OCI-LY7 (cell line): ENCODE results near the gene CATSPERE. TPM values are rescaled to one million over a fixed set of nuclear protein-coding genes. Genes with fewer than 3 reads are reported as not detected.

Experiments used
- BruUV-seq: library from RNA; stranded (reverse); fragments of 400-500 nt; replicated peaks from 2 replicates; lab custom pipeline; 2021; lab: Mats Ljungman, UMichigan
- CTCF ChIA-PET: fragments of 300-600 bp; sonication (Branson Sonifier 250); formaldehyde crosslinking; loops from one replicate; lab custom pipeline; 2022; ENCODE audit warnings: antibody characterized with exemption; ENCODE audit not compliant: unreplicated experiment; lab: Charles Lee
- POLR2A ChIA-PET: fragments of 300-600 bp; sonication (Branson Sonifier 250); formaldehyde crosslinking; loops from one replicate; lab custom pipeline; 2022; ENCODE audit warnings: antibody characterized with exemption; lab: Charles Lee
- DNase-seq: peaks from one replicate; pipeline ENCODE4 v3.0.0-alpha.2; 2015; ENCODE audit warnings: low spot score
- H2AFZ ChIP-seq: fragments of 200-600 bp; sonication (generic), shearing (Covaris generic); 2 replicates; pipeline ENCODE4 v1.6.1; 2014; ENCODE audit warnings: mild to moderate bottlenecking, antibody characterized with exemption, low read length, moderate library complexity
- H3K27ac ChIP-seq: fragments of 200-600 bp; sonication (generic); 2 replicates; pipeline ENCODE4 v1.5.1; 2014; ENCODE audit warnings: mixed run types, low read depth, mild to moderate bottlenecking, moderate library complexity, low read length, inconsistent platforms; ENCODE audit not compliant: poor library complexity, severe bottlenecking
- H3K36me3 ChIP-seq: fragments of 200-600 bp; sonication (generic); 2 replicates; pipeline ENCODE4 v1.6.1; 2014; ENCODE audit warnings: mild to moderate bottlenecking, antibody characterized with exemption, low read length, moderate library complexity, mixed read lengths; ENCODE audit not compliant: insufficient read depth
- H3K4me1 ChIP-seq: fragments of 200-600 bp; sonication (generic); 2 replicates; pipeline ENCODE4 v1.5.1; 2014; ENCODE audit warnings: mild to moderate bottlenecking, low read length; ENCODE audit not compliant: insufficient read depth, poor library complexity, severe bottlenecking
- H3K4me2 ChIP-seq: fragments of 200-600 bp; sonication (generic); 2 replicates; pipeline ENCODE4 v1.6.1; 2014; ENCODE audit warnings: mild to moderate bottlenecking, low read length
- H3K4me3 ChIP-seq: fragments of 200-600 bp; sonication (generic); 2 replicates; pipeline ENCODE4 v1.5.1; 2014; ENCODE audit warnings: mild to moderate bottlenecking, low read depth, low read length; ENCODE audit not compliant: poor library complexity, severe bottlenecking
- H3K79me2 ChIP-seq: fragments of 200-600 bp; sonication (generic); 2 replicates; pipeline ENCODE4 v1.6.1; 2016; ENCODE audit warnings: low read depth, mild to moderate bottlenecking, low read length, moderate library complexity, mixed read lengths; ENCODE audit not compliant: insufficient read depth
- H3K9me2 ChIP-seq: fragments of 200-600 bp; sonication (generic); 2 replicates; pipeline ENCODE4 v1.6.1; 2016; ENCODE audit warnings: mild to moderate bottlenecking, low read length, mixed read lengths; ENCODE audit not compliant: insufficient read depth
- H3K9me3 ChIP-seq: fragments of 200-600 bp; sonication (generic); 2 replicates; pipeline ENCODE4 v1.6.1; 2014; ENCODE audit warnings: mild to moderate bottlenecking, mixed run types, low read length, mixed read lengths
- H4K20me1 ChIP-seq: fragments of 200-600 bp; sonication (generic); 2 replicates; pipeline ENCODE4 v1.6.1; 2014; ENCODE audit warnings: mild to moderate bottlenecking, antibody characterized with exemption, low read length, moderate library complexity, mixed read lengths; ENCODE audit not compliant: insufficient read depth
- CTCF ChIP-seq: fragments of 200-600 bp; sonication (generic); conservative IDR thresholded peaks from 2 replicates; pipeline ENCODE4 v1.5.1; 2014; ENCODE audit warnings: mild to moderate bottlenecking, antibody characterized with exemption, low read length, moderate library complexity, mixed read lengths
- EZH2phosphoT487 ChIP-seq: fragments of 200-600 bp; sonication (generic); IDR thresholded peaks from 2 replicates; pipeline ENCODE4 v1.6.1; 2018; ENCODE audit warnings: low read depth, borderline replicate concordance, mild to moderate bottlenecking, mixed run types, antibody characterized with exemption, low read length, moderate library complexity, mixed read lengths
- intact Hi-C: fragments of 100-400 bp; cut with micrococcal nuclease; formaldehyde crosslinking; loops from one replicate; pipeline ENCODE4 v1.10.0; 2022; ENCODE audit not compliant: unreplicated experiment
- total RNA-seq, 2 experiments: library from RNA; depleted of rRNA in 1 of 2; stranded (reverse); fragments of >200 nt in 1 of 2; shearing (Covaris generic) in 1 of 2; gene quantifications; 2 replicates each; pipeline ENCODE4 v1.2.3, GENCODE V29; 2014 to 2022

The CATSPERE gene
- total RNA-seq, 2 experiments from 2014 or later, result 0.41 to 1.1 TPM

- H3K36me3 ChIP-seq, result no peaks in the 10 kb centered on the region
- no peak overlapping the region for H2AFZ ChIP-seq
- ChIA-PET CTCF (interaction anchor here (1.1 to 1.9 kb wide), 2 partner anchors 194 to 198 kb away, joined by 5 to 8 read pairs; no protein-coding TSS in a partner anchor), POLR2A (interaction anchor here (0.6 to 2.4 kb wide), 7 partner anchors 9 to 198 kb away, joined by 3 to 8 read pairs (median 4); no protein-coding TSS in a partner anchor)
- no peak for TF ChIP-seq EZH2phosphoT487
- peak; percentile 98 for TF ChIP-seq CTCF
- no peak overlapping the region for H3K27ac ChIP-seq
- no peaks in the 10 kb centered on the region for H3K79me2 ChIP-seq
- peak; percentile 62 for DNase-seq
- no peak overlapping the region for H3K4me2 ChIP-seq
- no peaks in the 10 kb centered on the region for H3K9me2 ChIP-seq
- no peaks in the 10 kb centered on the region for H3K4me1 ChIP-seq
- H4K20me1 ChIP-seq, result no peaks in the 10 kb centered on the region
- no TSS peak for BruUV-seq
- H3K9me3 ChIP-seq, result no peaks in the 10 kb centered on the region
- intact Hi-C loops, result loop anchor here (1.0 to 2.0 kb wide), 2 partner anchors 194 to 439 kb away; no protein-coding TSS in a partner anchor
- no peak overlapping the region for H3K4me3 ChIP-seq
These were observed 142.4 kb downstream of the CATSPERE start for GRCh38 chr1:244603498-244603897.

- Histone ChIP-seq H3K9me2 (no peaks in the 10 kb centered on the region), H2AFZ (no peak overlapping the region), H3K4me1 (no peaks in the 10 kb centered on the region), H4K20me1 (no peaks in the 10 kb centered on the region), H3K4me3 (no peak overlapping the region), H3K4me2 (no peak overlapping the region), H3K9me3 (no peaks in the 10 kb centered on the region), H3K79me2 (no peaks in the 10 kb centered on the region), H3K27ac (no peak overlapping the region), H3K36me3 (no peaks in the 10 kb centered on the region)
- BruUV-seq, result no TSS peak
- TF ChIP-seq EZH2phosphoT487 (no peak), CTCF (no peak)
- POLR2A ChIA-PET, result interaction anchor here (1.2 kb wide), 1 partner anchor 440 kb away, joined by 3 read pairs; no protein-coding TSS in a partner anchor
- CTCF ChIA-PET, result interaction anchor here (0.8 kb wide), 1 partner anchor 191 kb away, joined by 3 read pairs; no protein-coding TSS in a partner anchor
- intact Hi-C loops, result no loop called here
- DNase-seq, result no peak
These were observed 144.8 kb downstream of the CATSPERE start for GRCh38 chr1:244605835-244606370.
